22Rv1 (cell line): ENCODE data around the gene LRRC56.

Experiments used
- CTCF ChIP-seq: fragments of 450-650 bp; IDR thresholded peaks from 2 replicates; pipeline ENCODE4 v1.5.1; 2017; ENCODE audit warnings: mild to moderate bottlenecking
- ZFX ChIP-seq: fragments of 450-650 bp; IDR thresholded peaks from 2 replicates; pipeline ENCODE4 v1.6.1; 2017; ENCODE audit warnings: antibody characterized with exemption, borderline replicate concordance

GRCh38 chr11:541433-541885 is 4.1 kb downstream of the LRRC56 start:
- TF ChIP-seq CTCF (no peak), ZFX (no peak)
